WTC11 (cell line): ENCODE data around the gene BASP1. TPM values are rescaled to one million over a fixed set of nuclear protein-coding genes. Genes with fewer than 3 reads are reported as not detected.

Source experiments
- ATAC-seq: fragments of 200-7000 bp; cut with Tn5 transposase; 2 replicates; pipeline ENCODE4 v1.10.0; 2021; ENCODE audit warnings: mild to moderate bottlenecking, moderate library complexity
- CTCF ChIA-PET: fragments of 300-600 bp; sonication (Branson Sonifier 250); formaldehyde crosslinking; loops from one replicate; lab custom pipeline; 2021; ENCODE audit warnings: antibody characterized with exemption; lab: Charles Lee
- POLR2A ChIA-PET: fragments of 350-600 bp; sonication (Branson Sonifier 250); formaldehyde crosslinking; loops from one replicate; lab custom pipeline; 2021; ENCODE audit warnings: antibody characterized with exemption; lab: Charles Lee
- DNase-seq: peaks from one replicate; pipeline ENCODE4 v3.0.0; 2021; ENCODE audit warnings: low spot score
- H3K27ac Mint-ChIP-seq: 2 replicates; pipeline ENCODE4 v1.8.0; 2021; ENCODE audit warnings: mixed read lengths
- H3K27me3 Mint-ChIP-seq: 2 replicates; pipeline ENCODE4 v1.8.0; 2021; ENCODE audit warnings: low read depth, mild to moderate bottlenecking, moderate library complexity, mixed read lengths
- H3K36me3 Mint-ChIP-seq: 2 replicates; pipeline ENCODE4 v1.8.0; 2021; ENCODE audit warnings: mixed read lengths
- H3K4me1 Mint-ChIP-seq: 2 replicates; pipeline ENCODE4 v1.8.0; 2022; ENCODE audit warnings: mixed read lengths
- H3K4me3 Mint-ChIP-seq: 2 replicates; pipeline ENCODE4 v1.8.0; 2021; ENCODE audit warnings: mild to moderate bottlenecking, moderate library complexity, mixed read lengths
- H3K9me3 Mint-ChIP-seq: 2 replicates; pipeline ENCODE4 v1.8.0; 2021; ENCODE audit warnings: mixed read lengths
- AFF4 ChIP-seq: sonication (generic); formaldehyde crosslinking; IDR thresholded peaks from 2 replicates; pipeline ENCODE4 v1.8.1; 2023; ENCODE audit warnings: mild to moderate bottlenecking, missing genetic modification reagents, borderline replicate concordance
- ATF2 ChIP-seq: sonication (generic); formaldehyde crosslinking; IDR thresholded peaks from 2 replicates; pipeline ENCODE4 v1.8.1; 2022; ENCODE audit warnings: low read depth, missing genetic modification reagents, borderline replicate concordance
- ATF6 ChIP-seq: sonication (generic); formaldehyde crosslinking; IDR thresholded peaks from 2 replicates; pipeline ENCODE4 v1.8.1; 2023; ENCODE audit warnings: mild to moderate bottlenecking, missing genetic modification reagents
- EMX1 ChIP-seq: fragments of 250-450 bp; sonication (Bioruptor Pico); IDR thresholded peaks from 2 replicates; pipeline ENCODE4 v1.8.0; 2021; ENCODE audit warnings: mild to moderate bottlenecking
- GABPB1 ChIP-seq: sonication (generic); formaldehyde crosslinking; IDR thresholded peaks from 2 replicates; pipeline ENCODE4 v1.8.1; 2023; ENCODE audit warnings: mild to moderate bottlenecking, missing genetic modification reagents
- SMAD4 ChIP-seq: sonication (generic); formaldehyde crosslinking; IDR thresholded peaks from 2 replicates; pipeline ENCODE4 v1.8.0; 2022; ENCODE audit warnings: mild to moderate bottlenecking, missing genetic modification reagents
- SOX15 ChIP-seq: fragments of 250-450 bp; sonication (Bioruptor Pico); IDR thresholded peaks from 2 replicates; pipeline ENCODE4 v1.9.0; 2021; ENCODE audit warnings: mild to moderate bottlenecking
- TP53 ChIP-seq: sonication (generic); formaldehyde crosslinking; IDR thresholded peaks from 2 replicates; pipeline ENCODE4 v1.8.1; 2023; ENCODE audit warnings: mild to moderate bottlenecking, missing genetic modification reagents
- ZMAT4 ChIP-seq: fragments of 250-450 bp; sonication (Bioruptor Pico); IDR thresholded peaks from 2 replicates; pipeline ENCODE4 v1.9.0; 2021; ENCODE audit warnings: mild to moderate bottlenecking
- ZNF232 ChIP-seq: sonication (generic); formaldehyde crosslinking; IDR thresholded peaks from 2 replicates; pipeline ENCODE4 v1.8.0; 2022; ENCODE audit warnings: mild to moderate bottlenecking, missing genetic modification reagents
- total RNA-seq: library from RNA; stranded (reverse); gene quantifications from 3 replicates; pipeline ENCODE4 v1.2.3, GENCODE V29; 2021

The BASP1 gene
- total RNA-seq, 1 experiment from 2014 or later: 108 TPM

GRCh38 chr5:17325770-17326599 lies 108.6 kb downstream of the BASP1 start:
- no peaks in the 10 kb centered on the region for H3K27me3 Mint-ChIP-seq
- TF ChIP-seq SOX15 (CRISPR knock-in tag) (no peak), ZMAT4 (CRISPR knock-in tag) (no peak), ATF6 (no peak), SMAD4 (CRISPR knock-in tag) (no peak), ATF2 (CRISPR knock-in tag) (no peak), ZNF232 (CRISPR knock-in tag) (no peak), GABPB1 (no peak), EMX1 (CRISPR knock-in tag) (no peak), TP53 (no peak), AFF4 (CRISPR knock-in tag) (no peak)
- TF ChIP-seq, all 79 proteins: peak for 0
- ChIA-PET CTCF (no interaction called here), POLR2A (no interaction called here)
- no peak overlapping the region for H3K4me3 Mint-ChIP-seq
- H3K9me3 Mint-ChIP-seq: no peaks in the 10 kb centered on the region
- DNase-seq: no peak
- no peaks in the 10 kb centered on the region for H3K4me1 Mint-ChIP-seq
- no peak overlapping the region for H3K27ac Mint-ChIP-seq
- ATAC-seq: no peak
- H3K36me3 Mint-ChIP-seq: no peaks in the 10 kb centered on the region
